Measurements from ENCODE around the gene AHCYL1. TPM values are rescaled to one million over a fixed set of nuclear protein-coding genes. Genes with fewer than 3 reads are reported as not detected.

Gene AHCYL1
- total and polyA plus RNA-seq, 2 of the 8 experiments (the other 6 are each of a cell fraction or from before 2014, with no cell fraction given): 64.5 to 95.9 TPM

GRCh38 chr1:109974191-109974590 is 10.4 kb upstream of the AHCYL1 start:
- no peaks in the 10 kb centered on the region for H3K4me1 ChIP-seq (replicated peaks in 1 of 4; ENCODE audit: control insufficient read depth in 3 of 4, insufficient read depth in 4 of 4, low read length in 3 of 4)
- no peaks in the 10 kb centered on the region for H3K36me3 ChIP-seq (ENCODE audit: control insufficient read depth in 2 of 4, insufficient read depth in 4 of 4, low read length in 3 of 4)
- no peak overlapping the region for H3K18ac ChIP-seq (ENCODE audit: extremely low read depth, low read length)
- H2BK12ac ChIP-seq (ENCODE audit: low read depth, low read length): no peak overlapping the region
- no peak overlapping the region for H2BK15ac ChIP-seq (ENCODE audit: low read length)
- WGBS, 2 experiments (ENCODE audit: extremely low coverage in 1 of 2, insufficient coverage in 1 of 2, insufficient read length in 1 of 2, insufficient replicate concordance in 2 of 2, low coverage in 1 of 2, low lambda C conversion rate in 2 of 2, missing lambda C conversion rate in 1 of 2): 85% methylated on average over 3 of the region's 3 CpGs; no CpG with 5 or more reads in 1 of the 2 experiments
- no peak overlapping the region for H2BK120ac ChIP-seq (replicated peaks; ENCODE audit: low read depth, low read length)
- H4K5ac ChIP-seq (ENCODE audit: insufficient read length, low read depth, low read length): no peak overlapping the region
- H2BK20ac ChIP-seq (ENCODE audit: low read length): no peak overlapping the region
- H3K4me2 ChIP-seq (ENCODE audit: insufficient read depth in 1 of 2, low read depth in 2 of 2, low read length in 2 of 2): no peak overlapping the region
- H3K9me3 ChIP-seq (ENCODE audit: insufficient read depth in 2 of 2, low read depth in 1 of 2, low read length in 1 of 2): no peaks in the 10 kb centered on the region
- H4K91ac ChIP-seq (replicated peaks; ENCODE audit: insufficient read length, low read length): no peak overlapping the region
- DNase-seq (ENCODE audit: low read depth in 1 of 2, low spot score in 2 of 2): no peak
- H3K4ac ChIP-seq (replicated peaks; ENCODE audit: insufficient read length, low read depth, low read length): no peak overlapping the region
- no peak overlapping the region for H2BK5ac ChIP-seq (ENCODE audit: low read depth, low read length)
- no peak overlapping the region for H2AK5ac ChIP-seq (ENCODE audit: low read depth, low read length)
- H3K56ac ChIP-seq (replicated peaks; ENCODE audit: insufficient read length, low read depth, low read length): no peak overlapping the region
- no peak overlapping the region for H3K27ac ChIP-seq (ENCODE audit: low read depth, low read length)
- H4K20me1 ChIP-seq (replicated peaks in 1 of 2; ENCODE audit: control insufficient read depth in 1 of 2, insufficient read depth in 2 of 2, low read length in 2 of 2): no peaks in the 10 kb centered on the region
- no peak overlapping the region for H3K23ac ChIP-seq (ENCODE audit: insufficient read length)
- H3K79me1 ChIP-seq (ENCODE audit: low read depth, low read length): no peaks in the 10 kb centered on the region
- H3K14ac ChIP-seq (ENCODE audit: insufficient read length): no peak overlapping the region
- no peak overlapping the region for H4K8ac ChIP-seq (ENCODE audit: extremely low read depth, insufficient read depth, low read length)
- H3K9ac ChIP-seq (replicated peaks in 1 of 4; ENCODE audit: extremely low read depth in 1 of 4, low read depth in 3 of 4, low read length in 3 of 4): no peak overlapping the region
- no peak overlapping the region for H3K4me3 ChIP-seq (ENCODE audit: extremely low read depth in 1 of 4, insufficient read depth in 2 of 4, low read depth in 3 of 4, low read length in 4 of 4)
- TF ChIP-seq POLR2AphosphoS5 (IDR thresholded peaks at IDR 0.05; ENCODE audit: low read depth, low read length): no peak
- no peak for TF ChIP-seq CBX8 (IDR thresholded peaks at IDR 0.05; ENCODE audit: borderline replicate concordance, low read depth, low read length)
- no peak for TF ChIP-seq RBBP5 (IDR thresholded peaks at IDR 0.05; ENCODE audit: borderline replicate concordance, low read depth, low read length)
- no peak for TF ChIP-seq ASH2L (IDR thresholded peaks at IDR 0.05; ENCODE audit: low read length)
- TF ChIP-seq CHD1 (IDR thresholded peaks at IDR 0.05; ENCODE audit: low read depth, low read length): no peak
- no peak for TF ChIP-seq SUZ12 (IDR thresholded peaks at IDR 0.05; ENCODE audit: low read length)
- no peak for TF ChIP-seq RNF2 (IDR thresholded peaks at IDR 0.05; ENCODE audit: borderline replicate concordance, low read depth, low read length, missing control alignments, poor library complexity, severe bottlenecking)
- no peak for TF ChIP-seq BRCA1 (IDR thresholded peaks at IDR 0.05; ENCODE audit: low read depth, low read length)
- TF ChIP-seq KDM1A (IDR thresholded peaks at IDR 0.05; ENCODE audit: borderline replicate concordance, low read length): no peak
- no peak overlapping the region for H2AFZ ChIP-seq (ENCODE audit: low read length)
- no peaks in the 10 kb centered on the region for H3K27me3 ChIP-seq (replicated peaks in 1 of 4; ENCODE audit: control insufficient read depth in 3 of 4, extremely low read depth in 1 of 4, insufficient read depth in 3 of 4, low read length in 3 of 4)
- ChIA-PET CTCF (ENCODE audit: partially characterized antibody) (interaction anchor here (3.9 to 18.1 kb wide), 3 partner anchors 10 to 192 kb away, joined by 23 to 700 read pairs (median 333); partner anchors contain the start of gene AHCYL1), POLR2A (ENCODE audit: partially characterized antibody) (no interaction called here)
- H3K23me2 ChIP-seq (ENCODE audit: low read depth, low read length): no peaks in the 10 kb centered on the region
- no peak for FAIRE-seq
- H3K79me2 ChIP-seq (ENCODE audit: control insufficient read depth in 1 of 2, insufficient read depth in 2 of 2, low read length in 2 of 2): no peaks in the 10 kb centered on the region

Data from H1 (cell line).